Measurements from ENCODE around the gene PRPF19. TPM values are rescaled to one million over a fixed set of nuclear protein-coding genes. Genes with fewer than 3 reads are reported as not detected.

The PRPF19 gene
- total and polyA plus RNA-seq, 2 of the 13 experiments (the other 11 are each of a cell fraction or from before 2014, with no cell fraction given), result 27.4 to 91.1 TPM

GRCh38 chr11:60924110-60924905 lies 17.9 kb upstream of the PRPF19 start, which contains the start of gene TMEM132A (continued):
- TF ChIP-seq ZNF205 (CRISPR knock-in tag; IDR thresholded peaks at IDR 0.05) (no peak), ZNF782 (CRISPR knock-in tag; IDR thresholded peaks at IDR 0.05; ENCODE audit: borderline replicate concordance) (no peak), RAD21 (CRISPR knock-in tag; IDR thresholded peaks at IDR 0.05) (peak; percentile 30; the same call in 1 of the 2 replicates), PLSCR1 (CRISPR knock-in tag; IDR thresholded peaks at IDR 0.05; ENCODE audit: borderline replicate concordance) (no peak), MXD1 (CRISPR knock-in tag; IDR thresholded peaks at IDR 0.05) (0 out of 2 replicates have a peak, but pooled peaks have one; percentile 15), NR0B2 (CRISPR knock-in tag; IDR thresholded peaks at IDR 0.05) (peak; percentile 57; the same call in 1 of the 2 replicates), SIN3A (IDR thresholded peaks at IDR 0.05; ENCODE audit: borderline replicate concordance, low read depth, low read length) (peak; percentile 75; the same call in 1 of the 2 replicates), REPIN1 (CRISPR knock-in tag; IDR thresholded peaks at IDR 0.05; ENCODE audit: borderline replicate concordance, low read depth) (peak; percentile 61; the same call in 1 of the 2 replicates), ZNF337 (CRISPR knock-in tag; IDR thresholded peaks at IDR 0.05; ENCODE audit: borderline replicate concordance, low read depth) (no peak; the same call in 1 of the 2 replicates), SIN3B (IDR thresholded peaks at IDR 0.05; ENCODE audit: low read length) (no peak), PRPF4 (IDR thresholded peaks at IDR 0.05; ENCODE audit: low read depth, low read length, poor library complexity, severe bottlenecking) (no peak), SMC3 (IDR thresholded peaks at IDR 0.05; ENCODE audit: low read length) (no peak), ZFP91 (CRISPR knock-in tag; IDR thresholded peaks at IDR 0.05; ENCODE audit: borderline replicate concordance) (peak; percentile 30), SUZ12 (IDR thresholded peaks at IDR 0.05; ENCODE audit: low read depth, low read length) (no peak), ZNF362 (CRISPR knock-in tag; IDR thresholded peaks at IDR 0.05; ENCODE audit: borderline replicate concordance) (no peak), ZNF512 (CRISPR knock-in tag; IDR thresholded peaks at IDR 0.05) (no peak), NCOR1 (IDR thresholded peaks at IDR 0.05; ENCODE audit: borderline replicate concordance, low read length) (no peak), MIXL1 (CRISPR knock-in tag; IDR thresholded peaks at IDR 0.05) (no peak), ZNF639 (CRISPR knock-in tag; conservative IDR thresholded peaks at IDR 0.05) (0 out of 2 replicates have a peak, but pooled peaks have one; percentile 40)

Data from HepG2 (cell line).